Bronchial epithelial cell (primary cell): Measurements from ENCODE around the gene DOCK8. TPM values are rescaled to one million over a fixed set of nuclear protein-coding genes. Genes with fewer than 3 reads are reported as not detected.
"Not testable (repeated sequence)": the region's sequence is repeated elsewhere in the genome, so short reads cannot be mapped to it uniquely, and the experiment has no call there.

Experiments
- DNase-seq: peaks from one replicate; pipeline ENCODE4 v3.0.0-alpha.2; 2010; ENCODE audit warnings: low read depth
- FAIRE-seq: peaks from 2 replicates; lab custom pipeline; 2011; peaks lifted over from hg19 to GRCh38; lab: Jason Lieb, UNC
- H3K27me3 ChIP-seq: 2 replicates; pipeline ENCODE4 v1.5.1; 2011; ENCODE audit warnings: low read length; ENCODE audit not compliant: control insufficient read depth, insufficient read depth
- H3K36me3 ChIP-seq: 2 replicates; pipeline ENCODE4 v1.5.1; 2011; ENCODE audit warnings: low read length; ENCODE audit not compliant: control insufficient read depth, insufficient read depth
- H3K4me3 ChIP-seq: 2 replicates; pipeline ENCODE4 v1.5.1; 2011; ENCODE audit warnings: mild to moderate bottlenecking, low read depth, low read length, control low read depth
- total RNA-seq: library from RNA; depleted of rRNA; stranded (reverse); fragments of >200 nt; gene quantifications from 2 replicates; pipeline ENCODE4 v1.2.1, GENCODE V29; 2014
- TF ChIP-seq, protein P1 (sequence below): IDR thresholded peaks from 2 replicates; pipeline ENCODE4 v1.5.1; 2011; ENCODE audit warnings: mild to moderate bottlenecking, moderate library complexity, low read length, control low read depth, inconsistent platforms; ENCODE audit not compliant: insufficient read depth, severe bottlenecking

The DOCK8 gene
- total RNA-seq, 1 donor from 2014 or later, result 0.26 TPM

DNA sequence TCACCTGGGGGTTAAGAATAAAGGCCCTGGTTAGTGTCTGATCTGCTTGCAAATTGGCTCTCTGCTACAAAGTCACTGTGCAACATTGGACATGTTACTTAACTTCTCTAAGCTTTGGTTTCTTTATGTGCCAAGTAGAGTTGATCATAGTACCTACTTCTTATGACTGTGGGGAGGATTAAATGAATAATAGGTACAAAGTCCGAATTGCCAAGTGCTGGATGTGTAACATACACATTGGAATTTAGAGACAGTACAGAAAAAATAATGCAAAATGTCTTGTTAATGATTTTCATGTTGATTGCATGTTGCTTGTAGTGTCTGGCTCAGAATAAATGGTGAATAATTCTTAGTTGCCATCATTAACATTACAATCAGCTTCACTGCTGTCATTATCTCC is 2.2 kb downstream of the DOCK8 start:
- FAIRE-seq (no peak), DNase-seq (no peak)
- TF ChIP-seq, protein P1, sequence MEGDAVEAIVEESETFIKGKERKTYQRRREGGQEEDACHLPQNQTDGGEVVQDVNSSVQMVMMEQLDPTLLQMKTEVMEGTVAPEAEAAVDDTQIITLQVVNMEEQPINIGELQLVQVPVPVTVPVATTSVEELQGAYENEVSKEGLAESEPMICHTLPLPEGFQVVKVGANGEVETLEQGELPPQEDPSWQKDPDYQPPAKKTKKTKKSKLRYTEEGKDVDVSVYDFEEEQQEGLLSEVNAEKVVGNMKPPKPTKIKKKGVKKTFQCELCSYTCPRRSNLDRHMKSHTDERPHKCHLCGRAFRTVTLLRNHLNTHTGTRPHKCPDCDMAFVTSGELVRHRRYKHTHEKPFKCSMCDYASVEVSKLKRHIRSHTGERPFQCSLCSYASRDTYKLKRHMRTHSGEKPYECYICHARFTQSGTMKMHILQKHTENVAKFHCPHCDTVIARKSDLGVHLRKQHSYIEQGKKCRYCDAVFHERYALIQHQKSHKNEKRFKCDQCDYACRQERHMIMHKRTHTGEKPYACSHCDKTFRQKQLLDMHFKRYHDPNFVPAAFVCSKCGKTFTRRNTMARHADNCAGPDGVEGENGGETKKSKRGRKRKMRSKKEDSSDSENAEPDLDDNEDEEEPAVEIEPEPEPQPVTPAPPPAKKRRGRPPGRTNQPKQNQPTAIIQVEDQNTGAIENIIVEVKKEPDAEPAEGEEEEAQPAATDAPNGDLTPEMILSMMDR, result no peak
- H3K36me3 ChIP-seq, result no peaks in the 10 kb centered on the region
- no peaks in the 10 kb centered on the region for H3K27me3 ChIP-seq
- no peak overlapping the region for H3K4me3 ChIP-seq

DNA sequence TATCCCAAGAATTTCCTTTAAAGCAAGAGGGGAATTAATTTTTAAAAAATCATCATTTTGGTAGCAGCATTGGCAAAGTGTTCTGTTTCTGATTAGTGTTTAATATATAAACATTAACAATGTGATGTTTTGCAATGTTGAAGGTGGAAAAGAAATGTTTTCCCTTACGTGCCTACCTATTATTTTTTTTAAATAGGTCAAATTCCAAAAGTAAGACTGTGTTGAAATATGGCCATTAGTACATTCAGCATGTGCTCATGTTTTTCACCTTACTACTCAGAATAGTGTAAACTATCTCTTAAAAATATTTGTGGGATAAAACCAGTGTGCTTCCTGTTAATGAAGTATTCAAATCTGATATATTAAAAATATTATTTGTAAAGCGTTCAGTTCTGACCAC is 3.3 kb downstream of the DOCK8 start:
- DNase-seq (no peak), FAIRE-seq (no peak)
- Histone ChIP-seq H3K36me3 (no peaks in the 10 kb centered on the region), H3K27me3 (no peaks in the 10 kb centered on the region), H3K4me3 (no peak overlapping the region)
- TF ChIP-seq, protein P1, result no peak

DNA sequence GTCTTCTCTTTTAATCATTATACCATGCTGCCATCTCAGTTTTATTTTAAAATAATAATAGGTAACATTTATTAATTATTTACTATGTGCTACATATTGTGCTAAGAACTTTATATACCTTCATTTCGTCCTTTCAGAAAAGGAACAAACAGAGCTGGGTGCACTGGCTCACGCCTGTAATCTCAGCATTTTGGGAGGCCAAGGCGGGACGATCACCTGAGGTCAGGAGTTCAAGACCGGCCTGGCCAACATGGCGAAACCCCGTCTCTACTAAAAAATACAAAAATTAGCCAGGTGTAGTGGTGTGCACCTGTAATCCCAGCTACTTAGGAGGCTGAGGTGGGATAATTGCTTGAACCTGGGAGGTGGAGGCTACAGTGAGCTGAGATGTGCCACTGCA is 4.4 kb downstream of the DOCK8 start:
- H3K36me3 ChIP-seq, FAIRE-seq, H3K27me3 ChIP-seq: not testable (repeated sequence)

DNA sequence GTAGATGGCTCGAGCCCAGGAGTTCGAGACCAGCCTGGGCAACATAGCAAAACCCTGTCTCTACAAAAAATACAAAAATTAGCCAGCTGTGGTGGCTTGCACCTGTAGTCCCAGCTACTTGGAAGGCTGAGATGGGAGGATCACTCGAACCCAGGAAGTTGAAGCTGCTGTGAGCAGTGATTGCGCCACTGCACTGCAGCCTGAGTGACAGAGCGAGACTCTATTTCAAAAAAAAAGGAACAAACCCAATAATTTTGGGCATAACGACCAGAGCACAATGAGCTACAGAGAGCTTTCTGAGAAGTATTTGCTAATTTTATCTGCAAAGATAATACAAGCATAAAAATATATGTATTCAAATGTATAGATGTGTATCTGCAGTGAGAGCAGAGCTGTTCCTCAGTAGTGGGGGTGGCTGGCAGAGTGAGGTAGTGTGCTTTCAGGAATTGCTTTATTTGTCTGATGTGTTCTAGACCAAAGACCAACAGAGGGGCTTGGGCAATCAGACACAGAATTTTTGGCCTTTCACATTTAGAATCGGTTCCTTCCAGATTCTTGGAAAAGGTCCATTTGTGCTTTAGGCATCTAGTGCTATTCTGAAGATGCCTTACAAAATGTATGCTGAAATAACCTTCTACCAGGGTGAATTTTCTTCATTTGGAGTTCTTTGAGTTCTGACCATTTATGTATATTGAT is 5.2 kb downstream of the DOCK8 start:
- no peak overlapping the region for H3K4me3 ChIP-seq
- no peak for FAIRE-seq
- no peak for DNase-seq
- H3K27me3 ChIP-seq, result no peaks in the 10 kb centered on the region
- TF ChIP-seq, protein P1, result no peak
- no peaks in the 10 kb centered on the region for H3K36me3 ChIP-seq

More for the DNA sequence above, 4.4 kb downstream of the DOCK8 start:
- H3K4me3 ChIP-seq, DNase-seq: not testable (repeated sequence)

DNA sequence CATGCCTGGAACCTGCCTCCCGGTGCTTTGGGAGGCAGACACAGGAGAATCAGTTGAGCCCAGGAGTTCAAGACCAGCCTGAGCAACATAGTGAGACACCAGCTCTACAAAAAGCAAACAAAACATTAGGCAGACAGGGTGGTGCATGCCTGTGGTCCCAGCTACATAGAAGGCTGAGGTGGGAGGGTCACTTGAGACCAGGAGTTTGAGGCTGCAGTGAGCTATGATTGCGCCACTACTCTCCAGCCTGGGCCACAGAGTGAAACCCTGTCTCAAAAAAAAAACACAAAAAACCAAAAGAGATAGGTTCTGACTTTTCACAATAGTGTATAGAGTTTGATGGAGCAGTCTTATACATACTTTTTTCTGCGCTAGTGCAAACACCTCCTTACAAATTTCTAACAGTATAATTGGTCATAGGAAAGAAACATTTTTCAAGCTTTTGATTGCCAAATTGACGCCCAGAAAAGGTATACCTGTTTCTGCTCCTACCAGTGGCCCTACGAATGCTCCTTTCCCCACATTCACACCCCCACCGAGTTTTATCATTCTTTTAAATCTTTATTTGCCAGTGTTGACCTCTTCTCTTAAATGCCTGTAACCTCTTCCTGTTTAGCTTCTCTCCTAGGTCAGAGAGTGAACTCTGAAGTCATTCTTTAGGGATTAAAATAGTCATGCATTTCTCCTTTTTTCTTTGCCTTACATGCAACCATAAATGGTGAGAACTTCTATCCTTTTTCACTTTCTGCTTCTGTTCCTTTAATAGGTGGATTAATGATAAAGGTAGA is 7.5 kb downstream of the DOCK8 start:
- no peak for FAIRE-seq
- Histone ChIP-seq H3K36me3 (no peaks in the 10 kb centered on the region), H3K4me3 (no peak overlapping the region), H3K27me3 (no peaks in the 10 kb centered on the region)
- TF ChIP-seq, protein P1, result no peak
- DNase-seq, result no peak

DNA sequence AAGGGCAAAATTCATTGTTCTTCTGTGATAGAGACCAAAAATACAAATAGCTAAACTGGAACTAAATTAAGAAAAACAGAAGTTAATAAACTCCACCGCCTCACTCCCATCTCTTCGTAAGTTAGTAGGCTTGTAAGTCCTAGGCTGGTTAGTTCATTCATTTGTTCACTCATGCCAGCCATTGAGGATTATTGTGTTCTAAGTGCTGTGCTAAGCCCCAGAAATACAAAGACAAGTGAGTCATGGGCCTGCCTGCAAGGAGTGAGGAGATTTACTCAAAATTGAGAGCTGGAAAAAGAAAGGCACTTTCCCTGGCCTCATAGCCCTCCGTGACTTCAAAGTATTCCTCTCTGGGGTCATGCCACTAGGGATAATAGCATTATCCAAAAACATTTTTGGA is 8.5 kb downstream of the DOCK8 start:
- DNase-seq (peak; percentile 8), FAIRE-seq (no peak)
- Histone ChIP-seq H3K4me3 (no peak overlapping the region), H3K36me3 (no peaks in the 10 kb centered on the region), H3K27me3 (no peaks in the 10 kb centered on the region)
- TF ChIP-seq, protein P1, result no peak
